Fibroblast of lung (primary cell): ENCODE results near the gene AKR1B15. TPM values are rescaled to one million over a fixed set of nuclear protein-coding genes. Genes with fewer than 3 reads are reported as not detected.
"Not testable (repeated sequence)": the region's sequence is repeated elsewhere in the genome, so short reads cannot be mapped to it uniquely, and the experiment has no call there.

Experiments used
- DNase-seq, 2 donors: peaks; one replicate each; pipeline versions ENCODE4 v3.0.0 to v3.0.0-alpha.2; 2010; ENCODE audit warnings: low read depth in 2 of 2
- H2AFZ ChIP-seq: 2 replicates; pipeline ENCODE4 v1.5.1; 2012; ENCODE audit warnings: low read length, control low read depth, inconsistent platforms
- H3K27ac ChIP-seq: 2 replicates; pipeline ENCODE4 v1.5.1; 2011; ENCODE audit warnings: low read length, control low read depth; ENCODE audit not compliant: insufficient read depth
- H3K27me3 ChIP-seq: 2 replicates; pipeline ENCODE4 v1.5.1; 2011; ENCODE audit warnings: mild to moderate bottlenecking, low read length; ENCODE audit not compliant: control insufficient read depth, insufficient read depth
- H3K36me3 ChIP-seq: 2 replicates; pipeline ENCODE4 v1.5.1; 2011; ENCODE audit warnings: low read length; ENCODE audit not compliant: control insufficient read depth, insufficient read depth
- H3K4me1 ChIP-seq: 2 replicates; pipeline ENCODE4 v1.5.1; 2011; ENCODE audit warnings: low read length; ENCODE audit not compliant: control insufficient read depth, insufficient read depth; ENCODE audit errors: extremely low read depth
- H3K4me2 ChIP-seq: 2 replicates; pipeline ENCODE4 v1.5.1; 2011; ENCODE audit warnings: low read length, control low read depth; ENCODE audit not compliant: insufficient read depth; ENCODE audit errors: extremely low read depth
- H3K4me3 ChIP-seq, 4 experiments: fragments of 200-600 bp in 1 of 4; sonication (generic) in 1 of 4; replicated peaks in 1 of 4; 2 replicates each; pipeline ENCODE4 v1.5.1; 2011 to 2016; ENCODE audit warnings: low read length in 4 of 4, low read depth in 3 of 4, mild to moderate bottlenecking in 3 of 4, control low read depth in 2 of 4, inconsistent platforms in 1 of 4, mixed read lengths in 1 of 4; ENCODE audit not compliant: insufficient read depth in 1 of 4; ENCODE audit errors: control extremely low read depth in 1 of 4
- H3K79me2 ChIP-seq: 2 replicates; pipeline ENCODE4 v1.5.1; 2012; ENCODE audit warnings: mild to moderate bottlenecking, low read length, inconsistent platforms; ENCODE audit not compliant: control insufficient read depth, insufficient read depth
- H3K9ac ChIP-seq: 2 replicates; pipeline ENCODE4 v1.5.1; 2011; ENCODE audit warnings: mild to moderate bottlenecking, low read length, control low read depth; ENCODE audit not compliant: insufficient read depth
- H3K9me3 ChIP-seq: 2 replicates; pipeline ENCODE4 v1.5.1; 2012; ENCODE audit warnings: low read depth, low read length; ENCODE audit not compliant: control insufficient read depth, insufficient read depth
- H4K20me1 ChIP-seq: 2 replicates; pipeline ENCODE4 v1.5.1; 2011; ENCODE audit warnings: low read length; ENCODE audit not compliant: control insufficient read depth, insufficient read depth; ENCODE audit errors: extremely low read depth
- CTCF ChIP-seq, 2 donors: IDR thresholded peaks in 1 of 2; conservative IDR thresholded peaks in 1 of 2; 1 replicate in 1 of 2; 2 replicates in 1 of 2; pipeline ENCODE4 v1.5.1; 2011 to 2012; ENCODE audit warnings: low read length in 2 of 2, control low read depth in 1 of 2, inconsistent platforms in 1 of 2, low read depth in 1 of 2, mild to moderate bottlenecking in 1 of 2
- EZH2 ChIP-seq: IDR thresholded peaks from 2 replicates; pipeline ENCODE4 v1.5.1; 2012; ENCODE audit warnings: low read length, control low read depth, mild to moderate bottlenecking; ENCODE audit errors: missing control alignments
- polyA plus RNA-seq, 2 donors: library from polyadenylated mRNA; depleted of rRNA in 1 of 2; stranded (reverse) in 1 of 2; unstranded in 1 of 2; fragments of >200 nt; gene quantifications; 2 replicates each; pipeline ENCODE4 v1.2.1, GENCODE V29; 2011 to 2012; ENCODE audit warnings: missing spikeins in 1 of 2
- total RNA-seq: library from RNA; depleted of rRNA; stranded (reverse); fragments of >200 nt; gene quantifications from 2 replicates; pipeline ENCODE4 v1.2.1, GENCODE V29; 2014

AKR1B15 gene
- total and polyA plus RNA-seq, 2 donors (not counting 1 experiment from before 2014, with no cell fraction given), result not detected

GRCh38 chr7:134526552-134527248 is 22.2 kb upstream of the AKR1B15 start:
- not testable (repeated sequence) for H3K4me2 ChIP-seq, H3K27ac ChIP-seq, H3K9ac ChIP-seq, H3K27me3 ChIP-seq, H3K9me3 ChIP-seq, H3K36me3 ChIP-seq, H2AFZ ChIP-seq, H3K79me2 ChIP-seq, H3K4me3 ChIP-seq, DNase-seq, H4K20me1 ChIP-seq, H3K4me1 ChIP-seq

DNA sequence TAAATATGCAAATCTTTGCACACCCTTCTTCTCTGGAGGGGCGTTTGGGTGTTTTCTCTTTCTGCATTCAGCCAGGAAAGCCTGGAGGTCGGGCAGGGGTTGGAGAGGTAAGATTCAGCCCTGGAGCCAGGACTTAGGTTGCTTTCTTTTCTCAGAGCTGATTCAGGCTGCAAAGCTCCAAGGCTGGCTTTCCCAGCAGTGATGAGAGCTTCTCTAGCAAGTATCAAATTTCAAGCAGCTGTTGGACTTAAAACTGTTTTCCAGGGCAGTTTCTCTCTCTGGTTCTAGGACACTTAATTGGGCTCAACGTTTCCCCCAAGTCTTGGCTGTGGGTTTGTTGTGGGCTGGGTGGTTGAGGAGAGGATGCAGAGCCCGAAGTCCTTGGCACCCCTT is 20.9 kb upstream of the AKR1B15 start:
- no peaks in the 10 kb centered on the region for H3K36me3 ChIP-seq
- H3K9ac ChIP-seq, result no peak overlapping the region
- peak; percentile 81 for DNase-seq
- H4K20me1 ChIP-seq, result no peaks in the 10 kb centered on the region
- no peaks in the 10 kb centered on the region for H3K9me3 ChIP-seq
- H3K27me3 ChIP-seq, result peaks cover 5% of the 10 kb centered on the region
- H3K79me2 ChIP-seq, result no peaks in the 10 kb centered on the region
- peak overlapping the region; percentile 51 for H3K4me2 ChIP-seq
- no peaks in the 10 kb centered on the region for H3K4me1 ChIP-seq
- TF ChIP-seq EZH2 (no peak), CTCF (conservative IDR thresholded peaks at IDR 0.05 in 1 of 2, IDR thresholded peaks at IDR 0.05 in 1 of 2; ENCODE audit: low read depth in 1 of 2, low read length in 2 of 2) (no peak)
- H3K4me3 ChIP-seq, result peak overlapping the region in 1 of 4 experiments; percentile 36
- H2AFZ ChIP-seq, result no peak overlapping the region
- no peak overlapping the region for H3K27ac ChIP-seq

GRCh38 chr7:134528749-134529148 is 20.2 kb upstream of the AKR1B15 start:
- TF ChIP-seq EZH2 (no peak), CTCF (conservative IDR thresholded peaks at IDR 0.05 in 1 of 2, IDR thresholded peaks at IDR 0.05 in 1 of 2; ENCODE audit: low read depth in 1 of 2, low read length in 2 of 2) (no peak)
- no peak overlapping the region for H3K4me2 ChIP-seq
- no peak overlapping the region for H3K4me3 ChIP-seq
- H2AFZ ChIP-seq, result no peak overlapping the region
- H3K27me3 ChIP-seq, result peaks cover 5% of the 10 kb centered on the region
- H4K20me1 ChIP-seq, result no peaks in the 10 kb centered on the region
- H3K27ac ChIP-seq, result no peak overlapping the region
- no peaks in the 10 kb centered on the region for H3K9me3 ChIP-seq
- no peak overlapping the region for H3K9ac ChIP-seq
- no peaks in the 10 kb centered on the region for H3K36me3 ChIP-seq
- no peaks in the 10 kb centered on the region for H3K79me2 ChIP-seq
- no peaks in the 10 kb centered on the region for H3K4me1 ChIP-seq
- DNase-seq, result no peak
